ENCODE results near the gene MYO15A. TPM values are rescaled to one million over a fixed set of nuclear protein-coding genes. Genes with fewer than 3 reads are reported as not detected.

MYO15A gene
- total and polyA plus RNA-seq, 2 donors (not counting 1 experiment from before 2014, with no cell fraction given), result 0.42 to 2.0 TPM

GRCh38 chr17:18184143-18185031 lies 75.8 kb downstream of the MYO15A start:
- Histone ChIP-seq H4K20me1 (ENCODE audit: control insufficient read depth, extremely low read depth, insufficient read depth, low read length) (peaks cover 2% of the 10 kb centered on the region), H3K79me2 (ENCODE audit: control insufficient read depth, insufficient read depth, low read length) (peaks cover 54% of the 10 kb centered on the region), H3K9ac (ENCODE audit: insufficient read depth, low read length) (peak overlapping the region; percentile 93), H3K4me3 (replicated peaks in 1 of 4; ENCODE audit: control extremely low read depth in 1 of 4, insufficient read depth in 1 of 4, low read depth in 3 of 4, low read length in 4 of 4) (peak overlapping the region; percentile 59 to 87 (median 79)), H3K4me1 (ENCODE audit: control insufficient read depth, extremely low read depth, insufficient read depth, low read length) (peaks cover 19% of the 10 kb centered on the region), H3K4me2 (ENCODE audit: extremely low read depth, insufficient read depth, low read length) (peak overlapping the region; percentile 100), H3K27me3 (ENCODE audit: control insufficient read depth, insufficient read depth, low read length) (no peaks in the 10 kb centered on the region), H3K36me3 (ENCODE audit: control insufficient read depth, insufficient read depth, low read length) (peaks cover 4% of the 10 kb centered on the region), H2AFZ (ENCODE audit: low read length) (no peak overlapping the region), H3K27ac (ENCODE audit: insufficient read depth, low read length) (peak overlapping the region; percentile 97), H3K9me3 (ENCODE audit: control insufficient read depth, insufficient read depth, low read depth, low read length) (no peaks in the 10 kb centered on the region)
- DNase-seq (ENCODE audit: low read depth in 2 of 2), result peak; percentile 34 to 48
- no peak for TF ChIP-seq EZH2 (IDR thresholded peaks at IDR 0.05; ENCODE audit: low read length, missing control alignments)
- no peak for TF ChIP-seq CTCF (conservative IDR thresholded peaks at IDR 0.05 in 1 of 2, IDR thresholded peaks at IDR 0.05 in 1 of 2; ENCODE audit: low read depth in 1 of 2, low read length in 2 of 2)

- Histone ChIP-seq H3K9me3 (ENCODE audit: control insufficient read depth, insufficient read depth, low read depth, low read length) (no peaks in the 10 kb centered on the region), H3K27me3 (ENCODE audit: control insufficient read depth, insufficient read depth, low read length) (no peaks in the 10 kb centered on the region), H3K9ac (ENCODE audit: insufficient read depth, low read length) (peak overlapping the region; percentile 20), H3K4me2 (ENCODE audit: extremely low read depth, insufficient read depth, low read length) (peak overlapping the region; percentile 100), H3K4me3 (replicated peaks in 1 of 4; ENCODE audit: control extremely low read depth in 1 of 4, insufficient read depth in 1 of 4, low read depth in 3 of 4, low read length in 4 of 4) (peak overlapping the region; percentile 59 to 87 (median 79)), H2AFZ (ENCODE audit: low read length) (no peak overlapping the region), H3K27ac (ENCODE audit: insufficient read depth, low read length) (peak overlapping the region; percentile 97), H3K4me1 (ENCODE audit: control insufficient read depth, extremely low read depth, insufficient read depth, low read length) (peaks cover 22% of the 10 kb centered on the region), H3K36me3 (ENCODE audit: control insufficient read depth, insufficient read depth, low read length) (peaks cover 4% of the 10 kb centered on the region), H3K79me2 (ENCODE audit: control insufficient read depth, insufficient read depth, low read length) (peaks cover 64% of the 10 kb centered on the region), H4K20me1 (ENCODE audit: control insufficient read depth, extremely low read depth, insufficient read depth, low read length) (peaks cover 2% of the 10 kb centered on the region)
- TF ChIP-seq CTCF (conservative IDR thresholded peaks at IDR 0.05 in 1 of 2, IDR thresholded peaks at IDR 0.05 in 1 of 2; ENCODE audit: low read depth in 1 of 2, low read length in 2 of 2) (no peak), EZH2 (IDR thresholded peaks at IDR 0.05; ENCODE audit: low read length, missing control alignments) (no peak)
- peak; percentile 58 to 68 for DNase-seq (ENCODE audit: low read depth in 2 of 2)
Observed at GRCh38 chr17:18185391-18185790, 76.8 kb downstream of the MYO15A start.

- Histone ChIP-seq H3K4me3 (replicated peaks in 1 of 4; ENCODE audit: control extremely low read depth in 1 of 4, insufficient read depth in 1 of 4, low read depth in 3 of 4, low read length in 4 of 4) (peak overlapping the region; percentile 59 to 87 (median 79)), H3K27me3 (ENCODE audit: control insufficient read depth, insufficient read depth, low read length) (no peaks in the 10 kb centered on the region), H3K4me1 (ENCODE audit: control insufficient read depth, extremely low read depth, insufficient read depth, low read length) (peaks cover 22% of the 10 kb centered on the region), H3K9ac (ENCODE audit: insufficient read depth, low read length) (peak overlapping the region; percentile 20), H3K9me3 (ENCODE audit: control insufficient read depth, insufficient read depth, low read depth, low read length) (no peaks in the 10 kb centered on the region), H3K4me2 (ENCODE audit: extremely low read depth, insufficient read depth, low read length) (peak overlapping the region; percentile 100), H3K27ac (ENCODE audit: insufficient read depth, low read length) (peak overlapping the region; percentile 97), H3K79me2 (ENCODE audit: control insufficient read depth, insufficient read depth, low read length) (peaks cover 70% of the 10 kb centered on the region), H3K36me3 (ENCODE audit: control insufficient read depth, insufficient read depth, low read length) (peaks cover 4% of the 10 kb centered on the region), H2AFZ (ENCODE audit: low read length) (no peak overlapping the region), H4K20me1 (ENCODE audit: control insufficient read depth, extremely low read depth, insufficient read depth, low read length) (peaks cover 2% of the 10 kb centered on the region)
- TF ChIP-seq EZH2 (IDR thresholded peaks at IDR 0.05; ENCODE audit: low read length, missing control alignments) (no peak), CTCF (conservative IDR thresholded peaks at IDR 0.05 in 1 of 2, IDR thresholded peaks at IDR 0.05 in 1 of 2; ENCODE audit: low read depth in 1 of 2, low read length in 2 of 2) (no peak)
- DNase-seq (ENCODE audit: low read depth in 2 of 2), result peak; percentile 9 to 23
Observed at GRCh38 chr17:18185832-18186626, 77.5 kb downstream of the MYO15A start.
